CD4-positive, alpha-beta T cell treated with Interferon alpha-2 for 1 hour (primary cell): ENCODE data around the gene PAXIP1.

Experiments used
- DNase-seq, 2 donors: peaks; one replicate each; pipeline ENCODE4 v3.0.0-alpha.2; 2020 to 2022

PAXIP1 gene

DNA sequence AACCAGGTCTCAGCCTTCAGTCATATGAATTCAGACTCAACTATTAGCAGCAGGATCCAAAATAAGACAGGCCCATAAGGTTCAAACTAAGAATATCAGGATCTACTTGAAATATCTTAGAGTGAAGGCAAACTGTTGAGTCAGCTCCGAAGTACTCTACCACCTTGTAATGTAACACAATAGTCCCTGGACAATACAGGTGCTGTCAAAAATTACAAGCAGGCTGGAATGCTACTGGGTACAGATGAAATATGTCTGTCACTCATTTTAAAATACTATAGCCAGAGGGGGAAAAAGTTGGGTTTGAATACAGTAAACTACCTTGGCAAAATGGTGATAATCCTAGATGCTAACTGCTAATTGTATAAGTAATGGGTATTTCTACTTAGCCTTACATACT, 6.8 kb downstream of the PAXIP1 start:
- no peak for DNase-seq

DNA sequence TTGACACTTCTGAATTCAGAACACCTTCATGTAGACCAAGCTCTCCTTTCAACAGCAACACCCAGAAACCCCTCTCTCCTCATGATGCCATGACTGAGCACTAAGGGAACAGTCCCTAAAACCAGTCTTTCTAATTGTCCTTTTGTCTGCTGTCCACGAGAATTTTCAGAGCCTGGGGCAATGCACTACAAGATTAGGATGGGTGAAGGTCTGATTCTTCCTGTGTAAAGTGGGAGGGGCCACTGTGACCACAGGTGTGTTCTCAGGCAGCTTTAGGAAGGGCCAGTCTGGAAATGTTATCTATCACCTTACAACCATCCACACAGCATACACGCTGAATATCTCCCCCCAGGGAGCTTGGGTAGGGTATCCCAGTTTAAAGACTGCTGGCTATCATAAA, 7.9 kb downstream of the PAXIP1 start:
- no peak for DNase-seq

DNA sequence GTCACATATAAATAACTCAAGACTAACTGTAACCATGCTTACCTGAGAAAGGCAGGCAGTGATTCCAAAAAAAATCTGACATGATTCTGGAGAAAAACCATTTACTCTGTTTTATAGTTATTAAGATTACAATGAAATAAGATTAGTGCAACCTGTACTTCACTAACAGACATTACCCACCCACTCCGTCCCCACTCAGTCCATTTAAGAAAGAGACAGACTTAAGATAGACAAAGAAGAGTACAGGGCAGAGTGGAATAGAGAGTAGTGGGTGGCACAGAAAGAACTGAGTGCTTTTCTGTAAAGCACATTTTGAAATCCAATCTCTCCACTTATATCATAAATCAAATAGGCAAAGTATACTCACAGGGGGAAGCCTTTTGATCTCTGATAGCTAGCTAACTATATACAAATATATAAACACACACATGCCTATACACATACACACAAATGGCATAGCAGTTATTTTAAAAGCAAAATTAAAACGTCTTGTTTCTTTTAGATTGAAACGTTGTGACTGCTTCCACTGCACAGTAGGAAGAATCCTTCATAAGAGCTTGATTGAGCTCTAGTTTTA, 11.9 kb downstream of the PAXIP1 start:
- no peak for DNase-seq

DNA sequence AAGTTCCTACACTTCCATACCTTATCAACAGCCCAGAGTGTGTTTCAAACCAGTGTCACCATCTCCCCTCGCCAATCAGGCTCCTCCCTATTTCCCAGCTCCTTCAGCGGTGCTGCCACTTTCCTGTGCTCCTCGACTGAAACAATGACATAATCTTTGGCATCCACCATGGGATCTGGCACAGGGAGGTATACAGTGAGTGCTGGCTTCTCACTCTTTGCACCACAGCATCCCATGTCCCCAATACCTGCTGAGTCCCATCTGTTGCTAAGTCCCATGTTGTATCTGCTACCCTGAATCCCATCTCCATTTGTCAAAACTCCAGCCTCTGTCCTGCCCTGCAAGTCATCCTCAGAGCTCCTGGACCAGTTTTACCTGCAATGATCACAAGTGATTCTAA, 15.4 kb downstream of the PAXIP1 start:
- no peak for DNase-seq

DNA sequence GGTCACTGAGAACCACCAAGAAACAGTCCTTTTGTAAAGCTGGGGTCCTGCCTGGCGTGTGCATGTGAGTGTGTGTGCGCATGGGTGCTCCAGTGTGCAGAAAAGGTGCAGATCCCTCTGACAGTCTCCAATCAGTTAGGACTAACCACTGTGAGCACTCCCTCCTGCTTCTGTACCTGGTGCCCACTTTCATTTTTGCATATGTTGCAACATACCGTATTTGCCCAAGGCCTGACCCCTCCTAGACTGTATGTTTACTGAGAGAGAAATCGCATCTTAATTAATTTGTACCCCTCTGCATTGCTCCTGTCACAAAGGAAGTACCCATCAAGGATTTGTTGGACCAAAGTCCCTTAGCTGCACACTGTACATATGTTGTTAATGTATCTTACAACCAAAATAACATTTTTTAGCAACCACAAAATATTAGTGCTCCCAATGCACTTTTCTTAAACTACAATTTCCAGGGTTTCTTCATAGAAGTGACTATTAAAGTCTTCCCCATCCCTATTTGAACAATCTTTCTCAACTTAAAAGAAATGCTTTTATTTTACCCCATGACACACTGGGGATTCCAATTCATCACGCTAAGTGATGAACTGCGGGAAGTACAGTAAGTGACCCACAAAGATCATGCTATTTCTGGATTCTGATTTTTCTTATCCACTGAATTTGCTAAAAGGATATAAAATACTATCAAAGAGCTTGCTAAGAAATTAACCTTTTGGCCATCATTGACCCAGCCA, 16.6 kb downstream of the PAXIP1 start:
- no peak for DNase-seq

DNA sequence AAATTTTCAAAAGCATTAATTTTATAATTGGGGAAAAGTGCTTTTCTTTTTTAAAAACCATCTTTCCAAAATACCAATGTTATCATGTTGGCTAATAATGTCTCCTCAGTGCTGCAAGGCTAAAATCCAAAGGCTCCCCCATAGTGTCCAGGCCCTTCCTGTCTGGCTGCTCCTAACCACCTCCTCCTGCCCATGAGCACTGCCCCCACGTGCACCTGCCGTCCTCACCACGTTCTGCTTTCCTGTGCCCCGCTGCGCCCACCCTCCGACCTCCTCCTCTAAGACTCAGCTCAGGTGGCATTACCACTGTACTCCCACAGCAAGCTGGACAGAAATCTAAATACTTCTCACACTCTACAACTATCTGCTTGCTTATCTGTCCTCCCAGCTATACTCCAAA, 17.7 kb downstream of the PAXIP1 start:
- DNase-seq = no peak

DNA sequence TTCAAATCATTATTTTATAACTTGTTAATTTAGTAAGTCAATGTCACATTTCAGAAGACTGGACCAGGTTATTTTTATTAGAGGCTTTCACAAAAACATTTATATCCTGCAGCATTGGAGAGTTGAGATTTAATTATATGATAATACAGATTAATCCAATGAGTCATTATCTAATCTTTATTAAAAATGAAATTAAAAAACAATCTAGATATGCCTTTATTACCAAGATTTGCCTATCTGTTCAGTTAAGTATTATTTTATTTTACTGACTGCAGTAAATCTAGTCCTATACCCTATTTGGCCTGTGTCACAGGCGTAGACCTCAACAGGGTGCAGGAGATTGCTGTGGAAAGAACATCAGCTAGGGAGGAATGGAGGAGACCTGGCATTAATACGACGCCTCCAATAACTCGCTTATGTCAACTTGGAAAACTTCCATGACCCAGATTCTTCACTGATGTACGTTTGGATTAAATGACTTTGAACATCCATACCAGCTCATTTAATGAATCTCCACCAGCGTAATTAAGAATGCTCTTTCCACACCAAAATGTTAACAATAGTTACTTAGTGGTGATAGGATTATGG, 18.2 kb downstream of the PAXIP1 start:
- no peak for DNase-seq

DNA sequence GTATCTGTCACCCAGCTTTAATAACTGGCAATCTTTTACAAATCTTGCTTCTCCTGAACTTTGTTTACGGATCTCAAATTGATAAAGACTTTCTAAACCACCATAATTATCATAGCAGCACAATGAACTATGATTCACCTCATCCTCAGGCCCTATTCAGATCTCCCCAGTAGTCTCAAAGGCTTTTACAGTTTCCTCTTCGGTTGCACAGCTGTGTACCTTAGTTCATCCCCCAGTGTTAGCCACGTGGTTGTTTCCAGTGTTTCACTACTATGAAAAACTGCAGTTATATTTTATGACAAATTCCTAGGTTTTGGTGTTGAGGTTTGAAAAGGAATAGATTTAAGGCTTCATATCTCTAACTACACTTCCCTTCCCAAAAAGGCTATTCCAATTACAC, 24.9 kb downstream of the PAXIP1 start:
- DNase-seq = no peak

DNA sequence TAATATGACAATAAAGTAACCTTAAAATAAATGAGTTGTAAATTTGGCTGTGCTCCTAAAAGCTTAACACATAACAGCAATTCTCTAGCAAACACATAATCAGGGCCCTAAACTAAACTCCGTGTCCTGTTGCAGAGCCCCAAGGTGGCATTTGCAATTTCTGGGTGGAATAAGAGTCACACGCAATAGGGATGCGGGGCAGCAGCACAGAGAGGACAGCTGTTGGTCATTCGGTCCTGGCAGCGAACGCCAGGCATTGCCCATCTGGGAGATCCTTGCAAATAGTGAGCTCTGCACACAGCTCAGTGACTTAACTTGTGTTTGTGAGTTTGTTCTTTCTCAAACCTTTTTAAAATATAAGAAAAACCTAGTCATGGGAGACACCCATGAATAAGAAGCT, 25.7 kb downstream of the PAXIP1 start:
- DNase-seq = no peak

DNA sequence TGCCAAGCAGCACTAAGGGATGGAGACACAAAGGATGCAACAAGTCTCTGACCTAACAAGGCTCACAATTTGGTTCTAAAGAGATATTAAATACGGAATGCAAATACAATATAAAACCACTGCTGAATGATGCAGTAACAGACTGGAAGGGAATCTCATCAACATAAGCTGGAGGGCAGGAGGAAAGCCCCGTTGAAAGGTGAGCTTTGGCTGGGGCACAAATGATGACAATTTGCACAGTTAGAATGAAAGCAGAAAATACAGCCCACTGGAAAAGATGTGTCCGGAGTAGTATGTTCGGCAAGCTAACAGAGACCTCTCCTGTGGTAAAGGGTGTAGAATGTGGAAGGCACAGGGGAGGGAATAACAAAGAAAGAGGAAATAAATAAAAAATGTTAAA, 26.1 kb downstream of the PAXIP1 start:
- no peak for DNase-seq

DNA sequence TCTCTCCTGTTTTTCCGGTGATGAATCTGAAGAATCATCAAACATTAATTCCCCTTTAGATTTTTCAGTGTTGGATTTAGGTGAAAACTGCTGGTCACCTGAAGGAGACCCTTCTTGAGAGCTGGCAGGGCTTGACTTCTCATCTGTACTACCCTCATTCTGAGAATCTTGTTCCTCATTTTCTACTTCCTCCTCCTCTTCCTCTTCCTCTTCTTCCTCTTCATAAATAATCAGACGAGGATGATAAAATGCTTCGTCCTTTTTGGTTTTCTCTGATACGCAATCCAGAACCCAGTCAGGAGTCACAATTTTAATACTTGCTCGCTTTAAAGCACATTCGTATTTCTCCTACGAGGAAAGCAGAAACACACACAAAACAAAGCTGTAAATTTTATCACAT, 26.9 kb downstream of the PAXIP1 start:
- DNase-seq = no peak

DNA sequence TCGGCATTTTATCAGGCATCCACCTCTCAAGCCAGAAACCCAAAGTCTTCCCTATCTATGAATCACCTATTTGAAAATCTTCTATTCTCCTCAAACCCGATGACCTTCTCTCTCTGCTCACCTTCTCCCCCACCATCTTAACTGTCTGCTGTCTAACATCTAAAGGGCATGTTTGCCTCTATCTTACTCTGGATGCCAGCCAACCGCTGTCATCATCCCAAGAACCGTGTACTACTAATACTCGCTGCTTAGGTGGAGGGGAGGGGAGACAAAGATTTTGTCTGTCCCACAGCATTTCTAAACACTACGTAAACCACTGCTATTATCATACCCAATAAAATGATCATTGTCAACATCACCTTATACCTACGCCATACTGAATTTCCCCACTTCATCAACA, 29.5 kb downstream of the PAXIP1 start:
- no peak for DNase-seq

DNA sequence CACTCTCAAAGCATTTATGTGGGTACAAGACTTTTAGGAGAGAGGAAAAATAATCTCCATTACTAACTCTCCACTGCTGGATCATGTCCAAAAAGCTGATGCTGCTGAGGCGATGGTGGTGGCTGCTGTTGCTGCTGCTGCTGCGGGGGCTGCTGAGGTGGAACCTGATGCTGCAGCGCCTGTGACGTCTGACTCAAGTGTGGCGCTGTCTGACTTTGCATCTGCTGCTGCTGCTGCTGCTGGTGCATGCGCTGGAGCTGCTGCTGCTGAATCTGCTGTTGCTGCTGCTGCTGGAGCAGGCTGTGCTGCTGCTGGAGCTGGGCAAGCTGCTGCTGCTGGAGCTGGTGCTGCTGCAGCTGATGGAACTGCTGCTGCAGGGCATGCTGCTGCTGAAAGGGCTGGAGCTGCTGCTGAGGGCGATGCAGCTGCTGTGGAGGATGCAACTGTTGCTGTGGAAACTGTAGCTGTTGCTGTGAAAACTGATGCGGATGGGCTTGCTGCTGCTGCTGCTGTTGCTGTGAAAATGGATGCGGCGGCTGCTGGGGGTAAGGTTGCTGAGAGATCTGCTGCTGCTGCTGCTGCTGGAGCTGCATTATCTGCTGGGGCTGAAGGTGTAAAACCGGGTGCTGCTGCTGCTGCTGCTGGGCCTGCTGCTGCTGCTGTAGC, 34.5 kb downstream of the PAXIP1 start:
- DNase-seq = no peak

DNA sequence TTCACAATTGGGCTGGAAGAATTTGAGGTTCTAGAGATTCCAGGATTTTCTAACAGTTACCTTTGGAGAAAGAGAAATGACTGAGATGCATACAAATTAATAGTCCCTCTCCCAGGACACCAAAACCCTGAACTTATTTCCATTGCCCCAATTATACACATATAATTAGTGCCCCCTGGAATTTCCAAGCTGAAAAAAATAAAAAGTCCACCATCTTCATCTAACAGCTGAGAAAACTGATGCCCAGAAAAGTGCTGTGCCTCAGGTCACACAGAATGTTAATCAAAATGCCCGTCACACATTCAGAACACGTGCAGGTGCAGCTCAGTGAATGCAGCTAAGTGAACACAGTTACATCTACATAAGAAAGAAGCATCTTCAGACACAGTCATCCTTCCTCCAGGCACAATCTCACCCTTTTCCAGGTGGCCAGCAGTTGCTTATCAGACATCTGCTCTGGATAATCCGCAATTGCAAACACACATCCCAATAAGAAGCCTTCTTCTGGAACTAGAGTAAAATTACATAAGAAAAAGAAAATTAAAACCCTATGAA, 35.4 kb downstream of the PAXIP1 start:
- no peak for DNase-seq

DNA sequence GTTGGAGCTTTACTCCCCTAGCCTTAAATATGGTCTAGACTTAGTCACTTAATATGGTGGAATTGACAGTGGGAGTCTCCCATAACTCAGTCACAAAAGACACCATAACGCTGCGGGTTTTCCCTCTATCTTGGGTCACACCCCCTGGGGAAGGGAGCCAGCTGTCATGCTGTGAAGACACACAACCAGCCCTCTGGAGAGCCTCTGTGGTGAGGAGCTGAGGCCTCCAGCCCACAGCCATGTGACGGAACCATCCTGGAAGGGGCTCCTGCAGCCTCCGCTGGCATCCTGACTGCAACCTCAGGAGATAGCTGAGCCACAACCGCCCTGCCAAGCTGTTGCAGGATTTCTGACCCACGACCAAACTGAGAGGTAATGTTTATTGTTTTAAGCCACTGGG, 37.9 kb downstream of the PAXIP1 start:
- DNase-seq = no peak

DNA sequence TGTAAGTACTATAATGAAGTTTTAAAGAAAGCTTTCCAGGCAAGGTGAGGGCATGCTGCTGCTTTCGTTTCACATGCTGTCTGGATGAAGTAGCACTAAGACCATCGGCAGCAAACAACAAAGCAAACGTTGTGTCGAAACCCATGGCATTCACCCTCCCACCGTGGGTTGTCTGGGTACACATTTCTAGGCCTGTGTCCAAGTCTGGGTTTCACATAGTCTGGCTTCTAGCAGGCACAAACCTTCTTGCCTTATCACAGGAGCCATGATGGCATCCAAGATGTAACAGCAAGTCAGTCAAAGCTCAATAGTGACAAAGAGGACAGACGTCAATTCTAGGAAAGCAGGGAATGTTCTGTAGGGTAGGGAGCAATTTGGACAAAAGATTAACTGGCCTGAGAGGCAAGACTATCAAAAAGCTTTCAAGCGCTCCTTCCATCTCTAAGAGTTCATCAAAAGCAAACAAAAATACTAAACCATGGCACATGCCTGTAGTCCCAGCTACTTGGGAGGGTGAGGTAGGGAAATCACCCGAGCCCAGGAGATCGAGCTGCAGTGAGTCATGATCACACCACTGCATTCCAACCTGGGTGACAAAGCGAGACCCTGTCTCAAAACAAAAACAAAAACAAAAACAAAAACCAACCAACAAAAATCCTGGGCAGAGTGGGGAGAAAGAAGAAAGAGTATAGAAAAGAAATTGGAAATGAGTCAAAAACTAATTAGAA, 42.7 kb downstream of the PAXIP1 start:
- DNase-seq = no peak

DNA sequence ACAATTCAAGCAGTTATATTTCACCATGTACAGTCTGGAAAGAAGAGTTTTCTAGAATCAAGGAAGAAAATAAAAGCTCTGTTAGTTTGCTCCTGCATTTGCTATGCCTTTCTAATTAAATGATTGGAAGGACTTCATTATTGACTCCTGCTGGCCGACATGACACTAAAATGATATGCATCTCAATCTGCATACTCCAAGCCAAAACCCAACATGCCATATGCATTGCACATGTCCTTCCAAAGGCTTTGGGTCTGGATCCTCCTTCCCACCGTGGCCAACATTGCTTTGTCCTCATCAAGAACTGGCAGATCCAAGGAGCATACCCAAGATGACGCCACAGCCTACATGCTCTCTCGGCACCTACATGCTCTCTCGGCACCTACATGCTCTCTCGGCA, 46.5 kb downstream of the PAXIP1 start:
- no peak for DNase-seq

DNA sequence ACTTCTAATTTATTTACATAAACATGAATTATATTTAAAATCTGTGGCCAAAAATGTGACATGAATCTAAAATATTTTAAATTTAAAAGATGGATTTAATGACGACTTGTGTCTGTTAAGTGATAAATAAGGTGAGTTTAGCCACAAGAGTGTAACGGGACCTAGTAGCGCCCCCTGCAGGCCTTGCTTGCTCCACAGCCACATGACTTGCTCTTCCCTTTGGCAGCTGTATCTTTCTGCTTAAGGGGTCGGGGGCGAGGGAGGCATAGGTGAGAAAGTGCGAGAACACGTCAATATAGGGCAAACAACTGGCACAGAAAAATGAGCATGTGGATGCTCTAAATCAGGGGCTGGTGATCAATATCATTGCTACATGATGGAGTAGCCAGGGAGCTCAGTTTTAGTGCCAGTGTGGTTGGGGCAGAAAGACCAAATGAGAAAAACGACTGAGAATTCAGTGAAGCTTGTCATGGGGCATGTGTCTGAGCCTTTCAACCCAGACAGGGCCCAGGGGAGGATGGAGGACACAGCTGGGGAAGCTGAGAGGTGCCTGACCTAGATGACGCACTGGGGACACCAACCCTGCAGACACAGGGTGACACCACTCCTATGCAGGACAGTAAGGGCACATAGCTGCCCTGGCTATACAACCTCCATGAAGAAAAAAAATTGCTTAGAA, 49.8 kb downstream of the PAXIP1 start:
- peak; percentile 57 to 72 for DNase-seq

DNA sequence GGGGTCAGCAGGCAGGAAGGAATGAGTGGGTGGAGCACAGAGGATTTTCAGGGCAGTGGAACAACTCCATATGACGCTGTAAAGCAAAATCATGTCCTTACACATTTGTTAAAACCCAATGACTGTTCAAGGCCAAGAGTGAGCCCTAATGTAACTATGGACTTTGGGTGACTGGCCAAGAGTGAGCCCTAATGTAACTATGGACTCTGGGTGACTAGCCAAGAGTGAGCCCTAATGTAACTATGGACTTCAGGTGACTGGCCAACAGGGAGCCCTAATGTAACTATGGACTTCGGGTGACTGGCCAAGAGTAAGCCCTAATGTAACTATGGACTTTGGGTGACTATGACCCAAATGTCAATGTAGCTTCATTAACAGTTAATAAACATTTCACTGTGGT, 52.0 kb downstream of the PAXIP1 start:
- DNase-seq = no peak

DNA sequence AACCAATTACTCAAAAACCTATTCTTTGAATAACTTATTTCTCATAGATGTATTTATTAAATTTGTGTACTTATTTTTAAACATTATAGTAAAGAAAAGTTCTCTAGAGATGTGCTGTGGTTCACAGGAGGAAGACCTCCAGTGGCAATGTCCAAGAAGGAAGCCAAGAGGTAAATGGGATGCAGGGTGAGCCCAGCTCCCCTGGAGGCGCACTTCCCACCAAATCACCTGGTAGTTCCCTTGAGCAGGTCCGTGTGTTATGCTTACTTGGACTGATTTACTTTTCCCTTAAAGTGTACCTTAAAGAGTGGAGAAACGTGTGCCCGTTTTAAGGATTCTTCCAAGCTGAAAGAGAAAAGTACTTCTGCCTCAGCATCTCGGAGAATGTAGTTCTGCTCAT, 55.3 kb downstream of the PAXIP1 start:
- DNase-seq = no peak

DNA sequence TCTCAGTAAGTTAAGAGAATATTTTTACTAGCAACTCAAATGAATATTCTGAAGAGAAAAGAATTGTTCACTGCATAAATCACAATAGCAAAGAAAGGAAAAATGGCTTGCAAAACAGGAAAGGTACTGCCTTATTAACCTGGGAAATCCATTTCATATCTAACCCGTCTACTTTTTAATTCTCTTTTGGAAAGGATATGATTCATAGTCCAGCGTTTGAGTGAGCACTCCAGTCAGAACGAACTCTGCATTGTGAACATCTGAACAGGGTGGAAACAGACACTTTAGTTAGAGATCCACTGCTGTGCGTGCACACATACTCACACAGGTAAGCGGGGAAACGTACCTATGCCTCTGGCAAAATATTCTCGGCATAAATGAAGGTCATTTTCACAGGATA, 56.8 kb downstream of the PAXIP1 start:
- no peak for DNase-seq

DNA sequence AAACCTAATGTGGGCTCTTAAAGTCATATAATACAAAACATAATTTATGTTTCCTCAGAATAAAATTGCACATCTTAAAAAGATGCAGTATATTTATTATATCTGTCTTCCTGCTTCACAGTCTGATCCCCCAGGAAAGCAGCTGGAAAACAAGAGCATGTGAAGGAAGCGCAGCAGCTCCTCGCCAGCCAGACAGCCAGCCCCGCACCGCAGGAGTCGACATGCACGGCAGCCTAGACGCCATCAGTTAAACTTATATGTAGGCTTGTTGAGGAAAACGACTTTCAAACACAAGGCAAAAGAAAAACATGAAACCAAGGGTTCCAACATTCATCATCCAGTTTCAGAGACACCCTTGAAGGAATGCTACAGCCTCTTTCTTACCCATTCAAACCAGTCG, 59.0 kb downstream of the PAXIP1 start:
- no peak for DNase-seq

DNA sequence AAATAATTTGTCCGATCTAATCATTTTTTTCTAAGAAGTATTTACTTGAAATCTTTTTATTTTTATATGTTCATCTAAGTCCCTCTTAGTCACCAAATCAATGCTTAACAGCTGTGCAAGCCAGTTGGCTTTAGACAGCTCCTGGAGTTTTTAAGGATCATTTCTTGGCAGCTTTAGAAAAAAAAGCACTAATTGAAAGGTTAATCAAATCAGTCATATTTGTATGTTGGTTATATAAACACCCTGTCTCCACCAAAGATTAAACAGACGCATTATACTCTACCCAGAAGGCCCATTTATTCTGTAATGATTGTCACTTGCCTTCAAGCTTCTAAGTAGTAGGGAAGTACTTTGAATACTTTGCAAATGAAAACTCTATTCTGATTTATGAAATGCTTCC, 60.2 kb downstream of the PAXIP1 start:
- DNase-seq = no peak
